Measurements from ENCODE around the gene GRIN3A. TPM values are rescaled to one million over a fixed set of nuclear protein-coding genes. Genes with fewer than 3 reads are reported as not detected.
"Not testable (repeated sequence)": the region's sequence is repeated elsewhere in the genome, so short reads cannot be mapped to it uniquely, and the experiment has no call there.

GRIN3A gene
- total RNA-seq, 1 donor from 2014 or later: 0.15 TPM

DNA sequence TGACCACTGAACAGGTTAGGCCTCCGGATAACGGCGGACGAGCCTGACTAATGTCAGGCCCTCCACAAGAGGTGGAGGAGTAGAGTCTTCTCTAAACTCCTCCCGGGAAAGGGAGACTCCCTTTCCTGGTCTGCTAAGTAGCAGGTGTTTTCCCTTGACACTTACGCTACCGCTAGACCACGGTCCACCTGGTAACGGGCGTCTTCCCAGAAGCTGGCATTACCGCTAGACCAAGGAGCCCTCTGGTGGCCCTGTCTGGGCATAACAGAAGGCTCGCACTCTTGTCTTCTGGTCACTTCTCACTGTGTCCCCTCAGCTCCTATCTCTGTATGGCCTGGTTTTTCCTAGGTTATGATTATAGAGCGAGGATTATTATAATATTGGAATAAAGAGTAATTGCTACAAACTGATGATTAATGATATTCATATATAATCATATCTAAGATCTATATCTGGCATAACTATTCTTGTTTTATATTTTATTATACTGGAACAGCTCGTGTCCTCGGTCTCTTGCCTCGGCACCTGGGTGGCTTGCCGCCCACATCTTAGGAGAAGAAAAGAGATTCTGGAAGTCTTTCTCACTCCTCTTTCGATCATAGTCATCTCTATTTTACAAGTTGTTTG, 188.9 kb downstream of the GRIN3A start:
- peak; percentile 47 for DNase-seq
- not testable (repeated sequence) for H3K4me3 Mint-ChIP-seq (ENCODE audit: unreplicated experiment)

DNA sequence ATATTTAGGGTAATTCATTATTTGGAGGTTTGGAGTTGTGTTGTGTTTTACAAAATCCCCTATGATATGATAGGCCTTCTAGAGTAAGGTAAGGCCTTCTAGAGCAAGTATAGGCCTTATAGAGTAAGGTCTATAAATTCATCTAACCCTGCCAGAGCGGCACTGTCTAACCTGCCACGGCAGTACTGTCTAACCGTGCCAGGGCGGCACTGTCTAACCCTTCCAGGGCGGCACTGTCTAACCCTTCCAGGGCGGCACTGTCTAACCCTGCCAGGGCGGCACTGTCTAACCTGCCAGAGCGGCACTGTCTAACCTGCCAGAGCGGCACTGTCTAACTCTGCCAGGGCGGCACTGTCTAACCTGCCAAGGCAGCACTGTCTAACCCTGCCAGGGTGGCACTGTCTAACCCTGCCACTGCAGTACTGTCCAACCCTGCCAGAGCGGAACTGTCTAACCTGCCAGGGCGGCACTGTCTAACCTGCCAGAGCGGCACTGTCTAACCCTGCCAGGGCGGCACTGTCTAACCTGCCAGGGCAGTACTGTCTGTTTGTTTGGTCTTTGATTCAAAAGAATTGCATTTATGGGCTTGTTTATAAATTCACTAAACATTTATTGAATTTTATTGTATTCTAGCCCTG, 195.2 kb downstream of the GRIN3A start:
- Mint-ChIP-seq H3K4me3 (ENCODE audit: unreplicated experiment) (no peak overlapping the region), H3K27me3 (ENCODE audit: unreplicated experiment) (no peaks in the 10 kb centered on the region), H3K36me3 (ENCODE audit: unreplicated experiment) (no peaks in the 10 kb centered on the region), H3K9me3 (ENCODE audit: unreplicated experiment) (no peaks in the 10 kb centered on the region), H3K27ac (ENCODE audit: unreplicated experiment) (no peak overlapping the region), H3K4me1 (ENCODE audit: low read depth, unreplicated experiment) (peaks cover 1% of the 10 kb centered on the region)
- TF ChIP-seq, protein P1, sequence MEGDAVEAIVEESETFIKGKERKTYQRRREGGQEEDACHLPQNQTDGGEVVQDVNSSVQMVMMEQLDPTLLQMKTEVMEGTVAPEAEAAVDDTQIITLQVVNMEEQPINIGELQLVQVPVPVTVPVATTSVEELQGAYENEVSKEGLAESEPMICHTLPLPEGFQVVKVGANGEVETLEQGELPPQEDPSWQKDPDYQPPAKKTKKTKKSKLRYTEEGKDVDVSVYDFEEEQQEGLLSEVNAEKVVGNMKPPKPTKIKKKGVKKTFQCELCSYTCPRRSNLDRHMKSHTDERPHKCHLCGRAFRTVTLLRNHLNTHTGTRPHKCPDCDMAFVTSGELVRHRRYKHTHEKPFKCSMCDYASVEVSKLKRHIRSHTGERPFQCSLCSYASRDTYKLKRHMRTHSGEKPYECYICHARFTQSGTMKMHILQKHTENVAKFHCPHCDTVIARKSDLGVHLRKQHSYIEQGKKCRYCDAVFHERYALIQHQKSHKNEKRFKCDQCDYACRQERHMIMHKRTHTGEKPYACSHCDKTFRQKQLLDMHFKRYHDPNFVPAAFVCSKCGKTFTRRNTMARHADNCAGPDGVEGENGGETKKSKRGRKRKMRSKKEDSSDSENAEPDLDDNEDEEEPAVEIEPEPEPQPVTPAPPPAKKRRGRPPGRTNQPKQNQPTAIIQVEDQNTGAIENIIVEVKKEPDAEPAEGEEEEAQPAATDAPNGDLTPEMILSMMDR (IDR thresholded peaks at IDR 0.05; ENCODE audit: partially characterized antibody, unreplicated experiment): no peak
- DNase-seq: no peak

More for the DNA sequence above, 188.9 kb downstream of the GRIN3A start:
- H3K4me1 Mint-ChIP-seq (ENCODE audit: low read depth, unreplicated experiment); H3K36me3 Mint-ChIP-seq (ENCODE audit: unreplicated experiment); H3K27ac Mint-ChIP-seq (ENCODE audit: unreplicated experiment); H3K27me3 Mint-ChIP-seq (ENCODE audit: unreplicated experiment); H3K9me3 Mint-ChIP-seq (ENCODE audit: unreplicated experiment): not testable (repeated sequence)
- TF ChIP-seq, protein P1 (IDR thresholded peaks at IDR 0.05; ENCODE audit: partially characterized antibody, unreplicated experiment): peak; percentile 56

DNA sequence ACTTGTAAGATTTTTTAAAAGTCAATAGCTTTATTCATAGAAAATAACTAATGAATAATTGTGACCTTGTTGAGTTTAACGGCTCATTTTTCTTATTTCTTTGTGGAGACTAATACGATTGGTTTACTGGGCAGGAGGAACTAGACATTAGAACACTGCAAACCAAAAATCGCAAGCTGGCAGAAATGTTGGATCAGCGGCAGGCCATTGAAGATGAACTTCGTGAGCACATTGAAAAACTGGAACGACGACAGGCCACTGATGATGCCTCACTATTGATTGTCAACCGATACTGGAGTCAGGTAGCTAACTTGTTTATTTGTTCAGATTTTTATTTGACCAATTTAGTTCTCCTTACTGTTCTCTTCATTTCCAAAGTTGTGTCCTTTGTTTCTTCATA, 198.4 kb downstream of the GRIN3A start:
- H3K36me3 Mint-ChIP-seq (ENCODE audit: unreplicated experiment): no peaks in the 10 kb centered on the region
- no peaks in the 10 kb centered on the region for H3K9me3 Mint-ChIP-seq (ENCODE audit: unreplicated experiment)
- no peak overlapping the region for H3K4me3 Mint-ChIP-seq (ENCODE audit: unreplicated experiment)
- H3K4me1 Mint-ChIP-seq (ENCODE audit: low read depth, unreplicated experiment): peaks cover 1% of the 10 kb centered on the region
- no peaks in the 10 kb centered on the region for H3K27me3 Mint-ChIP-seq (ENCODE audit: unreplicated experiment)
- H3K27ac Mint-ChIP-seq (ENCODE audit: unreplicated experiment): no peak overlapping the region
- no peak for DNase-seq
- TF ChIP-seq, protein P1 (IDR thresholded peaks at IDR 0.05; ENCODE audit: partially characterized antibody, unreplicated experiment): no peak

DNA sequence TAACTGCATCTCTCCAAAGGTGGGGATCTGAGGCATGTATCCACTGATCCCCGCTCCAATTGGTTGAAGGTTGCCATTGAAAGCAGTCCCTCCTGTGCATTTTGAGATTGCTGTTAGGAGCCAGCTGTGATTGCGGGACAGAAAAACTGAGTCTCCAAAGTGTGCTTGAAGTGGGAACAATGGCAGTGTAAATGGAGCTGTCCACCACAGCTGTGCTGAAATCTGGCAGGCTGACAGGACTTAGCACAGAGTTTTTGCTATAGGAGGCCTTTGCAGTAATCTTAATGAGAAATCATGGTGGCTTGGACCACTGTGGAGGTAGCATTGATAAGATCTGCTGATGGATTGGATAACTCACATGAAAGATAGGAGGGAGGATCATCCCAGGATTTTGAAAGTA, 201.5 kb downstream of the GRIN3A start:
- no peaks in the 10 kb centered on the region for H3K36me3 Mint-ChIP-seq (ENCODE audit: unreplicated experiment)
- H3K27me3 Mint-ChIP-seq (ENCODE audit: unreplicated experiment): peaks cover 2% of the 10 kb centered on the region

DNA sequence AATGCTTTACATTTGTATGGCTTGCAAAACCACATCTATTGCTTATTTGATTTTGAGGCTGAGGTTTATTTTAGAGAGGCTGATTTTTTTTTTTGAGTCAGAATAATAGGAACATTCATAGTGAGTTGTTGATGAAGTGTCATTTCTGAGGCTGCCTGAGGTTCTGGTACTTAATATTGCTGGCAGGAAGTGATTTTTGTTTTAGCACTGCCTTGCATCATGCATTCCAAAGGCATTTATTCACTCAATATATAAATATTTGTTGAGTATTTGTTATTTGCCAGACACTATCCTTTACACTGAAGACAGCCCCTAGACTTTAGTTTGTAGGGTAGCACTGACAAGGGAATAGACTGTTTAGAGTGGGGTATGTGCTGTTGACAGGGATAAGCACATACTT, 202.1 kb downstream of the GRIN3A start:
- TF ChIP-seq, protein P1 (IDR thresholded peaks at IDR 0.05; ENCODE audit: partially characterized antibody, unreplicated experiment): no peak
- Mint-ChIP-seq H3K4me3 (ENCODE audit: unreplicated experiment) (no peak overlapping the region), H3K9me3 (ENCODE audit: unreplicated experiment) (no peaks in the 10 kb centered on the region), H3K4me1 (ENCODE audit: low read depth, unreplicated experiment) (peaks cover 4% of the 10 kb centered on the region), H3K27ac (ENCODE audit: unreplicated experiment) (no peak overlapping the region), H3K36me3 (ENCODE audit: unreplicated experiment) (no peaks in the 10 kb centered on the region), H3K27me3 (ENCODE audit: unreplicated experiment) (peaks cover 2% of the 10 kb centered on the region)
- no peak for DNase-seq

More for the DNA sequence above, 201.5 kb downstream of the GRIN3A start:
- no peak for DNase-seq
- Mint-ChIP-seq H3K27ac (ENCODE audit: unreplicated experiment) (no peak overlapping the region), H3K4me3 (ENCODE audit: unreplicated experiment) (no peak overlapping the region), H3K9me3 (ENCODE audit: unreplicated experiment) (no peaks in the 10 kb centered on the region), H3K4me1 (ENCODE audit: low read depth, unreplicated experiment) (peaks cover 4% of the 10 kb centered on the region)
- TF ChIP-seq, protein P1 (IDR thresholded peaks at IDR 0.05; ENCODE audit: partially characterized antibody, unreplicated experiment): no peak

Measured in glutamatergic neuron (in vitro differentiated cells).